ENCODE measurements around the gene HSBP1.
A peak's percentile ranks its signal among the peaks of the same experiment; 100 is the strongest.

HSBP1 gene

DNA sequence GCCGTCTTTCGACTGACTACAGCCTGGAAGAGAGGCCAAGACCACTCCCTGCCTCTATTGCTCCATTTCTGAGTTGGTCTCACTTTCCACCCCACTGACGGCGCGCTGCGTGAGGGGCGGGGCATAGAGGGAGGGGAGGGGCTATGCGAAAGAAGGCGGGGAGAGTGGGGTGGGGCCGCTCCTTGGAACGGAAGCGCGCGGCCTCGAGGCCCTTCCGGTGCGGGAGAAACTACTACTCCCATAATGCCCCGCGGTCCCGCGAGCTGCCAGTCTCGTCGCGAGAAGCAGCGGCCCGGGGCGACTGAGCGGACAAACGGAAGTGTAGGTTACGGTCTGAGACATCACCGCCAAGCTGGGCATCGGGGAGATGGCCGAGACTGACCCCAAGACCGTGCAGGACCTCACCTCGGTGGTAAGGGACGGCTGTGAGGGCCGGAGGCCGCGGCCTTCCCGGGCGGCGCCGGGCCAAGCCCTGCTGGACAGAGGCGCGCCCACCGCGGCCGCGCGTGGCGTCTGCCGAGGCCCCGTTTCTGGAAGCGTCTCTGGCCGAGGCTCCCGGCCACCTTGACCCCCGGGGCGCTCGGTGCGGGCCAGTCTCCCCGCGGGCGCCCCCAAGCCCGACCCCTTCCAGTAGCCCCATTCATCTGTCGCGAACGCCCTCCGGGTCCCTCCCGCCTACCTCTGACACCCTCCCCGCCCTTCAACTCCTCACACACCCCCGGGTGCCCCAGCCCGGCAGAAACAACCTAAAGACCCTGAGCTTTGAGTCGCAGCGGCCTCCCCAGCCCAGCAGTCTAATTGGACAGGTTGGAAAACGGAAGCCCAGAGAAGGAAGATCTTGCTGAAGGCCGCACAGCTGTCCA lies at the start of gene HSBP1:
Gene HSBP1, plus strand, starts transcription at position 269 of the 863 bp plus-strand sequence. Its CDS starts 99 bp downstream, at position 368.
- DNase-seq, result peak; percentile 31

GRCh38 chr16:83762141-83762991 lies 45.4 kb upstream of the HSBP1 start:
- DNase-seq, result no peak

DNA sequence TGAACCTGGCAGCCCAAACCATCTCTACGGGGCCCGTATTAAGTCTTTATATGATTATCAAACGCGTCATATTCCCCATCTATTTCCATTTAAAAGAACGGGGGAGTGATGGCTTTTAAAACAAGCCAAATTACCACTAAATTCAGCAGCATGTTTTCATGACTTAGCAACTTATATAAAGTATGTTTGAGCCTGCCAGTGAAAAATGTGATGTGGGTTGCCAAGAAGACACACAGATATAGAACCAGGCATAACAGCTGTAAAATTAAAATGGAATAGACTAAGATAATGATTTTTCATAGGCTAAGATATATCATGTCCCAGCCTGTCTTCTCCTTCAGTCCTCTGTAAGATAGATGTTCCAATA lies 44.8 kb upstream of the HSBP1 start:
- no peak for DNase-seq

GRCh38 chr16:83768986-83769385 lies 38.8 kb upstream of the HSBP1 start:
- no peak for DNase-seq

DNA sequence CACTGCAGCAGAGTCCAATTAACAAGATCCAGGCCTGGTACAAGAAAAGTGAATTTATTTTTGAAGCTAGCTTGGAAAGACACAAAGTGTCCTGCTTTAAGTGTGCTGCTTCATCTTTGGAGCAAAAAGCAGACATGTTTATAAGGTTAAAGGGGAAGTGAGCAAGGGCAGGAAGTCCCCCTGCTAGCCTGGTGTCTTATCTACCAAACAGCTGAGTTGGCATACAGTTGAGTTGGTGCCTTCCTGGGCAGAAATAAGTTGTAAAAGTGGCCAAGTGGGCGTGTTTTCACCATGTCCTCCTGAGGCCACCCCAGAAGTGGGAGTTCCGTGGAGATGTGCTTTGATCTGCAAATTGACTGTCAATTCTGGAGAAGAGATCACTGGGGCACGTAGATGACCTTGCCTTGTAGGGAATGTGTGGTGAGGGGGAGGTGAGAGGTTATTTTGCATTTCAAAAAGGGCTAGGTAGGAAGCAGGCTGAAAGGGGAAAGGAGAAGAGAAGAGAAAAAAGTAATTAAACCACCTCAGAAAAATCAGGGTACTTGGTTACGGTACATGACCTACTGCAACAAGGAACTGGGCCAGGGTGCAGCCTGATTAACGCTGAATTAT lies 38.3 kb upstream of the HSBP1 start:
- no peak for DNase-seq

DNA sequence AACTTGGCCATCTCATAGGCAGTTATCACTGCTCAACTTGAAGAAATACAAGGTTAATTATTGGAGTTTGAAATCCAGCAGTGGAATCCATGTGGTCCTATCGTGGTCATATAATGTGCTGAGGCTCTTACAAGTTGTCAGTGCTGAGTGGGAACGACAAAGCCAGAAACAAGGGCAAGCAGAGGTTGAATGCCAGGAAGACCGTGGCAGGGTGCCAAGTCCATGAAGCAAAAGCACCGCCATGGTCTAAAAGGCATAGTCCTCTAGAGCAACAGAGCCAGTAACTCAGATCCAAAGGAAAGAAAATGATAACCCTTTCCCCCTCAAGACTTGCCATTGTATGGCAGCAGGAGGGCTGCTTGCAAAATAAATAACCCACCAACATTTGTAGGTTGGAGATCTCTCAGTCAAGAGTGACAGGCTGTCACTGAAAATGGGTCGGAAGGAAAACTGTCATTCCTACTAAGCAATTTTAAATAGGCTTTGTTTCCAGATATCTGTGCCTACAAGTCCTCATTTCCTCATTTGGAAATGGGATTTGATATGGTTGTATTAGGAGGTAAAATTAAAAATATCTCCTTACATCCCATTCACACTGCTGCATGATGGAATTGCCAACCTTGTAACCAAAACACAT lies 36.4 kb upstream of the HSBP1 start:
- DNase-seq, result no peak

DNA sequence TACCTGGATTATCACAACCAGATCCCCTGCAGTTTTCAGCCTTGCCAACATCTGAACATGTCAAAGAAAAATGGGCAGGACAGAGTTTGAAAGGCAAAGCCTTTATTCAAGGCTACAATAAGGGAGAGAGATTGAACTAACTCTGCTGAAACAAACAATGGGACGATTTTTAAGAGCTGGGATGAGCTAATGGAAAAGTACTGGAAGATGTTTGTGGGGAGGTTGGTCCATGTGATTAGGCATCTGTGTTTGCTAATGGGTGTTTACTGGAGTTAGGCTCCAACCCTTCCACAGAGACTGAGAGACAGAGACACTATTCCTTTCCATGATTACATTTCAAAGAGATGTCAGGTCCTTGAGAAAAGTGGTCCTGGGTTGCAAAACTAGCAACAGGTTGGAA lies 35.0 kb upstream of the HSBP1 start:
- DNase-seq, result no peak

- DNase-seq, result no peak
These were observed 33.7 kb upstream of the HSBP1 start for GRCh38 chr16:83774066-83774465.

GRCh38 chr16:83776944-83777343 lies 30.8 kb upstream of the HSBP1 start:
- no peak for DNase-seq

DNA sequence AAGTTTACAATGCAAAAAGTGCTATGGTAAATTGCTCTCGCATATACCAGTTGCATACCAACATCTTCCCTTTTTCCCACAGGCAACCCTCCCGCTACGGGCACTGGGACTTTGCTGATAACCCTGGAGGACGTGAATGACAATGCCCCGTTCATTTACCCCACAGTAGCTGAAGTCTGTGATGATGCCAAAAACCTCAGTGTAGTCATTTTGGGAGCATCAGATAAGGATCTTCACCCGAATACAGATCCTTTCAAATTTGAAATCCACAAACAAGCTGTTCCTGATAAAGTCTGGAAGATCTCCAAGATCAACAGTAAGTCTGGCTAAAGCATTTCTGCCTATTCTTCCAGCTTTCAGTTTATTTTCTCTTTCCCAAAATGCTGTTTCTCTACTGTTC lies 27.9 kb upstream of the HSBP1 start:
- DNase-seq, result no peak

- DNase-seq, result no peak
These were observed 22.3 kb upstream of the HSBP1 start for GRCh38 chr16:83785455-83785854.

- no peak for DNase-seq
These were observed 18.0 kb upstream of the HSBP1 start for GRCh38 chr16:83789642-83790401.

DNA sequence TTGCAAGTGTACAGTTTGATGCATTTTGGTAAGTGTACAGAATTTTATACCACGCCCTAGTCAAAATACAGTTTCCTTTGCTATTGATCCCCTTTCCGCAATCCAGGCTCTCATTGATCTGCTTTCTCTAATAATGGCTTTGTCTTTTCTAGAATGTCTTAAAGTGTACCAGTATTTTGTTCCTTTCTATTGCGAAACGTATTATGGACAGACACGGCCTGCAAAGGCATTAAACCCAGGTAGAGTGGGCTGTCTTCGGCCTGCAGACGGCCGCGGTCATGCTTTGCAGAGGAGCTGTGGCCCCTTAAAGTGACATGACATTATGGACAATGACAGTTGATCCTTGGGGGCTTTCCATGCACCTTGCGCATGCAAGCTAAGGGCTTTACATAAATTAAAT lies 15.9 kb upstream of the HSBP1 start:
- DNase-seq, result no peak

GRCh38 chr16:83792391-83792790 lies 15.4 kb upstream of the HSBP1 start:
- DNase-seq, result no peak

DNA sequence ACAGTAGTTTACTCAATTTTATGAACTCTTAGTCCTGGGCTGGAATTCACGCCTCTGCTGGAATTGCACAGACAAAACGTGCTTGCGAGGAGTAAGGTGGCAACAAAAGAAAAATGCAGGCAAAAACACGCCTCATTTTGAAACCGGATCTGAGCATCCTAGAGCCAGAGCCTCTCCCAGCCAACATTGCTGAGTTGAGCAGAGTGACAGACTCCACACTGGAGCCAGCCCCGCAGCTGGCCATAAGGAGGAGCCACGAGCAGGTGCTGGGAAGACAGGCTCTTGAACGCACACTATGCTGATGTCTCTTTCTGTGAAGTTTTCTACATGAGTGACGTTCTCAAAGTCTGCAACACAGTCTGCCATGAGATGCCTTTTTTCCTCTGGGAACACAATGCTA lies 14.6 kb upstream of the HSBP1 start:
- no peak for DNase-seq

DNA sequence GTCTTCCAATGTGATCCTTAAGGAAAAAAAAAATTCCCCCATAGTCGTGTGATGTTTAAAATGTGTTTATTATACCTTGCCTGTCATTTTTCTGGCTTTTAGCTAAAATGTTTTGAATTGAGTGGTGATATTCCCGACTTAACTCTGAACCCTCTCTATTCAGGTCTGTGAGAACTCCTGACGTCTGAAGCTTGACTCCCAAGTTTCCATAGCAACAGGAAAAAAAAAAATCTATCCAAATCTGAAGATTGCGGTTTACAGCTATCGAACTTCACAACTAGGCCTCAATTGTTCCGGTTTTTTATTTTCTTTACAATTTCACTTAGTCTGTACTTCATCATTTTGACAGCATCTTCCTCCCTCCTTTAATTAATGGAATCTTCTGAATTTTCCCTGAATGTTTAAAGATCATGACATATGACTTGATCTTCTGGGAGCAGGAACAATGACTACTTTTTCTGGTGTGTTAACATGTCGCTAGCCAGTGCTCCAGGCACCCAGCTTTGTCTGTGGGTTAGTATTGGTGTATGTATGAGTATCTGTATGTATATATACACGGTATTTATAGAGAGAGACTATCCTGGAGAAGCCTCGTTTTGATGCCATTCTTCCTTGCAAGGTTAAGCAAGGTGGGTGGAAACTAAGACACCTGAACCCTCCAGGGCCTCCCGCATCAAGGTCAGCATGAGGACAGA lies 12.8 kb upstream of the HSBP1 start:
- no peak for DNase-seq

DNA sequence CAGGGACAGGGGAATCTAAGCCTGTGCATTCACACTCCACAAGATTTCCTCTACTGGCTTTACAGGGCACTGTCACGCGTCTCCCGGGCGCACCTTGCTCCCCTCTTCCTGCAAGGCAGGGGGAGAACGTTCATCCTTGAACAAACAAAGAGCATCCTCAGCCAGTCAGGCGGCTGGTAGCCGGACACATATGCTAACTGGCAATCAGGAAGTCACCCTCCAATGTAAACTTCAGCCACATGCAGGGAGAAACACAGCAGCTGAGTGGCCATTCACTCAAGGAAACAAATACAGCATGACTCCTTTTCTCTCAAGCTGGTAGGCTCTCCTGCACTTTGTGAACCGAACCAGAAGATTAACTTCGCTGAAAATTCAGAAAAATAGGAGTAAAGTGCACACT lies 10.8 kb upstream of the HSBP1 start:
- no peak for DNase-seq

DNA sequence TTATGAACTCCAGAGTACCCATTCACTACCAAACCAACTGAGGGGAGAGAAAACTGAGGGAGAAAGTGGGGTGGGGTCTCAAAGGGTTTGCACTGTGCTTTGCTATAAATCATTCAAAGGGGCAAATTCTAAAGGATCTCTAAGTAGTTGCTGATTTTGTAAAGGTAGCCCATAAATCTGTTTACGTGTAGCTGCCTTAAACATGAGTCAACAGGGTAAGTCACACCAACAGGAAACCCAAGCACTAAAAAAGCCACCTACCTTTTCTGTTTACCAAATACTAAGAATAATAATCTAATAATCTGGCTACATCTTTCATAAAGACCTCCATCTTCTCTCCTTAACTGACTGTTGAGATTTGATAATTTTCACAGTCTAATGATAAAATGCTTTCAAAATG lies 8.4 kb upstream of the HSBP1 start:
- DNase-seq, result no peak

DNA sequence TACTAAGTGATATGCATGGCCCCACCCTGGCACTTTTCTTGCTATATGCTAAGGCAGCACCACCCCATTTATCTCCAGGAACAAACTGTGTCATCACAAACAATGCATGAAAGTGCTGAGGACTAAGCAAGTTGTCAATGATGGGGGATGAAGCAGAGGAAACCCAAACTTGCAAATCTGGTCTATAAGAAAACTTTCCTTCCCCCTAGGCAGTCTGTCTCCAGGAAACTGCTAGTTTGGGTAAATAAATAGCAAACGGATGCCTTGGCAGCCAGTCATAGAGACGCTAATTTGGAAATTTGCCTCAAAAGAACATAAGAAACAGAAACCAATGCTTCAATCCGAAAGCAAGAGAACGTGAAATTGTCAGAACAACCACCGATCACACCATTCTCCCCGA lies 5.6 kb upstream of the HSBP1 start:
- no peak for DNase-seq

- DNase-seq, result no peak
These were observed 5.1 kb upstream of the HSBP1 start for GRCh38 chr16:83802554-83803205.

GRCh38 chr16:83803811-83804210 lies 4.0 kb upstream of the HSBP1 start:
- DNase-seq, result no peak
